H1 (cell line): Measurements from ENCODE around the gene IL37. TPM values are rescaled to one million over a fixed set of nuclear protein-coding genes. Genes with fewer than 3 reads are reported as not detected.

ENCODE experiments used
- CBX8 ChIP-seq: fragments of 300-800, 300-1000 bp; sonication (generic); IDR thresholded peaks from 2 replicates; pipeline ENCODE4 v1.7.1; 2016; ENCODE audit warnings: low read depth, low read length, borderline replicate concordance
- CTBP2 ChIP-seq: IDR thresholded peaks from 2 replicates; pipeline ENCODE4 v1.7.0; 2011; ENCODE audit warnings: borderline replicate concordance, mild to moderate bottlenecking, moderate library complexity, mixed read lengths, low read length; ENCODE audit not compliant: insufficient read depth, insufficient read length
- TEAD4 ChIP-seq: IDR thresholded peaks from 2 replicates; pipeline ENCODE4 v1.6.1; 2012; ENCODE audit warnings: low read depth, low read length, inconsistent platforms, mixed read lengths
- YY1 ChIP-seq: IDR thresholded peaks from 2 replicates; pipeline ENCODE4 v1.6.1; 2011; ENCODE audit warnings: low read depth, mild to moderate bottlenecking, low read length
- polyA plus RNA-seq, 7 experiments: library from polyadenylated mRNA; depleted of rRNA in 3 of 7; stranded (reverse) in 5 of 7; unstranded in 2 of 7; fragments of >200 nt in 5 of 7; fragments of 200-250 nt in 2 of 7; gene quantifications; 1 replicate in 5 of 7; 2 replicates in 1 of 7; 4 replicates in 1 of 7; pipeline versions ENCODE4 v1.2.1 to v1.2.3, GENCODE V29; 2011 to 2013; ENCODE audit warnings: missing spikeins in 2 of 7, mixed read lengths in 2 of 7
- total RNA-seq: library from RNA; stranded (reverse); fragmentation: NEBNext Ultra II Directional; extraction: Animal tissue kit (Norgen Biotek cat#: 25700); gene quantifications from 2 replicates; pipeline ENCODE4 v1.2.1, GENCODE V29; 2021

The IL37 gene
- total and polyA plus RNA-seq, 2 of the 8 experiments (the other 6 are each of a cell fraction or from before 2014, with no cell fraction given): 0.18 TPM; not detected in 1

GRCh38 chr2:112954364-112954763, 43.4 kb downstream of the IL37 start (continued):
- TF ChIP-seq TEAD4 (no peak), YY1 (no peak), CTBP2 (no peak), CBX8 (no peak)
